Cerebellar cortex (tissue), 1 donor: ENCODE measurements around the gene QPCT.
A peak's percentile ranks its signal among the peaks of the same experiment; 100 is the strongest.

Experiments
- DNase-seq: peaks from one replicate; pipeline ENCODE4 v3.0.0-alpha.2; 2015; ENCODE audit warnings: low spot score

The QPCT gene

GRCh38 chr2:37324786-37325624 lies 19.4 kb upstream of the QPCT start, which contains the start of gene PRKD3:
Gene PRKD3, minus strand, starts transcription at chr2:37324833. Its CDS starts 8,309 bp downstream, at chr2:37316524.
- DNase-seq: no peak

- no peak for DNase-seq
Measured at GRCh38 chr2:37325625-37326071, 18.8 kb upstream of the QPCT start.

GRCh38 chr2:37326285-37326684 lies 18.1 kb upstream of the QPCT start:
- DNase-seq: peak; percentile 17

- DNase-seq: no peak
Measured at GRCh38 chr2:37326866-37327634, 17.4 kb upstream of the QPCT start.

GRCh38 chr2:37330681-37331080 lies 13.7 kb upstream of the QPCT start:
- no peak for DNase-seq

GRCh38 chr2:37332560-37332959 lies 11.9 kb upstream of the QPCT start:
- no peak for DNase-seq

- no peak for DNase-seq
Measured at GRCh38 chr2:37333256-37333655, 11.2 kb upstream of the QPCT start.

- no peak for DNase-seq
Measured at GRCh38 chr2:37335604-37336003, 8.8 kb upstream of the QPCT start.

- no peak for DNase-seq
Measured at GRCh38 chr2:37337620-37338280, 6.7 kb upstream of the QPCT start.

- DNase-seq: no peak
Measured at GRCh38 chr2:37338933-37339332, 5.5 kb upstream of the QPCT start.

GRCh38 chr2:37340637-37341036 lies 3.8 kb upstream of the QPCT start:
- no peak for DNase-seq

GRCh38 chr2:37342591-37343220 lies 1.7 kb upstream of the QPCT start:
- no peak for DNase-seq

- DNase-seq: no peak
Measured at GRCh38 chr2:37343537-37344434, 644 bp upstream of the QPCT start.

GRCh38 chr2:37348155-37348554 lies 3.7 kb downstream of the QPCT start:
- DNase-seq: no peak

- no peak for DNase-seq
Measured at GRCh38 chr2:37349231-37349860, 4.9 kb downstream of the QPCT start.

GRCh38 chr2:37350034-37350433 lies 5.6 kb downstream of the QPCT start:
- no peak for DNase-seq

GRCh38 chr2:37354531-37354930 lies 10.1 kb downstream of the QPCT start:
- no peak for DNase-seq

GRCh38 chr2:37355735-37356134 lies 11.3 kb downstream of the QPCT start:
- no peak for DNase-seq

GRCh38 chr2:37356299-37356698 lies 11.9 kb downstream of the QPCT start:
- DNase-seq: no peak

GRCh38 chr2:37357069-37357468 lies 12.6 kb downstream of the QPCT start:
- DNase-seq: no peak

- DNase-seq: no peak
Measured at GRCh38 chr2:37357530-37357929, 13.1 kb downstream of the QPCT start.
